Right ventricle myocardium superior (tissue), 1 donor: ENCODE results near the gene NTM. TPM values are rescaled to one million over a fixed set of nuclear protein-coding genes. Genes with fewer than 3 reads are reported as not detected.

Experiments
- ATAC-seq: fragments of 200-7000 bp; cut with Tn5 transposase; one replicate; pipeline ENCODE4 v1.9.1; 2020; ENCODE audit warnings: mild to moderate bottlenecking; ENCODE audit not compliant: poor library complexity
- DNase-seq: peaks from one replicate; pipeline ENCODE4 v3.0.0-alpha.2; 2020
- intact Hi-C: fragments of 100-400 bp; cut with DNase I; formaldehyde crosslinking; loops from one replicate; pipeline ENCODE4 v1.11.2; 2022
- total RNA-seq: library from RNA; stranded (reverse); fragmentation: NEBNext Ultra II Directional; extraction: Animal tissue kit (Norgen Biotek cat#: 25700); gene quantifications from one replicate; pipeline ENCODE4 v1.2.1, GENCODE V29; 2021
- donor health status: DM: no; HTN: yes; CAD: no; lungs with severe emphysema.

The NTM gene
- total RNA-seq, 1 donor from 2014 or later = 1.5 TPM

DNA sequence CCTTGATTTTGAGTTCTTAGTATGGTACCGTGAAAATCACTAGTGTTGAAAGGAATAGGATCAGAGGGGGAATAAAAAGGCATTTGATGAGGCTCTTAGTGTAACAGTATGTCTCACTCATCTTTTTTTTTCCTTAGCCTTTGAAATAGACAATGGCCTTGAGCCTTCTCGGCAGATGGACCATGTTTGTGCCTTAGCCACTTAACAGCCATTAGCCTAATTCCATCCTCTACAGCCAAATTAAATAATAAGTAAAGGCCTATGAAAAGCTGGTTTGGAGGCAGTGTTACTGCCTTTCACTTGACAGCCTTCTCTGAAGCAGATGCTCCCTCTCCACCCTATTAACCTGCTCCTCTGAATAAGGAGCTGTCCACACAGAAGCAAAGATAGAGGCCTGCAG lies 580.7 kb downstream of the NTM start:
- no peak for ATAC-seq
- no peak for DNase-seq
- intact Hi-C loops = no loop called here

DNA sequence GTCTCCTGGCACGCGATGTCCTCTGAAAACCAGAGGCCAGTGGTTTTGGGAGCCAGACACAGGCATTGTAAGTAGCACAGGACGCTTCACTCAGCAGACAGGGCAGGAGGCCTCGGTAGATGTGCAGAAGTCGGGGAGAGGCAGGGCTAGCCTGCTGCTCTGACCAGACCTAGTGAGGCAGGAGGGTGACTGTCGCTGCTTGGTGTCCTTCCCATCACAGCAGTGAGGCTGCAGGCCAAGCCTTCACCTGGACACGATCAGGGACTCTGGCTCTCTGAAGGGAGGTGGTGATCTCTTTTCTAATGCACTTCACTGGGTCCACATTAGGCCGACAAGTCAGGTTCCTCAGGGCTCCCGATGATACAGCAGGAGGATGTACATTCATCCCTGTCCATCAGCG lies 583.7 kb downstream of the NTM start:
- intact Hi-C loops = no loop called here
- DNase-seq (no peak), ATAC-seq (no peak)

DNA sequence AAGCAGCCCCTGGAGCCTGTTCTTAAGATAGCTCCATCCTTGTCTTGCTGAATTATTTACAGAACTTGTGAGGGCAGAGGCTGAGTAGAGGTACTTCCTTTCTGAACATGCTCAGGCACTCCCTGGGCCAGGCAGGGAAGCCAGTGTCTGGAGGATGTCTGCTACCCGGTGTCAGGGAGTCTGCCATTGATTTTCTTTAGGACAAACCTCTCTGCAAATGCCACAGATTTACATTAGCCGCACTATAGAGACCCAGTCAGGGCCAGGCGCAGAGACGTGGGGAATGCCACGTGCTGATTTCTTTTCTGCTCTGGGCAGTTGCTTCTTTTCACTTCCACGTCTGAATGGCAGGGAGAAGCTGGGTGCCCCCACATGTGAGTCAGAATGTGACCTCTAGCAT lies 585.5 kb downstream of the NTM start:
- intact Hi-C loops = no loop called here
- no peak for ATAC-seq
- DNase-seq = no peak

DNA sequence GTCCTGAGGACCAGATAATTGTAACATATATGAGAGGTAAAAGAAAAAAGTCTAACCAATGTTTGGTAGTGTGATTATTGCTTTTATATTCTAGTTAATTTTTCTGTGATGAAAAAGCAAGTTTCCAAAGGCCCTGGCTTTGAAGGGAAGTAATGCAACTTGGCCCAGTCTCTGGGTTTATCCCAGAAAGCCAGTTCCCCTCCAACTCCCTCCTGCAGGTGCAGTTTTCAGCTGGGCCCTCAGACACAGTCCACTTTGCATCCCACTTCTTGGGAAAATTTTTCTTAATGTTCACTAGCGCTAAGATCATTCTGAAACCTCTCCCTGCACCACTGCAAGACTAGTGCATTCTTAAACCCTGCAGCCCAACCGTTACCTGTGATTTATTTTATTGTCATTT lies 586.8 kb downstream of the NTM start:
- no peak for DNase-seq
- no peak for ATAC-seq
- intact Hi-C loops = no loop called here

DNA sequence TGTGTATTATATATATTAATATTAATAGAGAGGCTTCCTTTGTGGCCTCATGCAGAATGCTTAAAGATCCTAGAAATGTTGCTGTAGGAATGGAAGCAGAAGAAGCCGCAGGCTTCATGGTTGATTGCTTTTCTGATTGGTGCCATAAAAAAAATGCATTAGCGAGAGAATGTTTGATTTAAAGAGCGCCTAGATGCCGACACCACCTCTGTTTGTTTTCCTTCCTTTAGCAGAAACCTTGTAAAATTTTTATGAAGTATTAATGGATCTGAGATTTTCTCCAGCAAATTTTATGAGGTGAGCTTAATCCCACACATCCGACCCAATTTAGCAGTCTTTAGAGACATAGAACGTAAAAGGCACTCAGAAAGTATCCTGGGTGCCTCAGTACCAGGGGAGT lies 587.5 kb downstream of the NTM start:
- intact Hi-C loops = no loop called here
- DNase-seq (no peak), ATAC-seq (no peak)

DNA sequence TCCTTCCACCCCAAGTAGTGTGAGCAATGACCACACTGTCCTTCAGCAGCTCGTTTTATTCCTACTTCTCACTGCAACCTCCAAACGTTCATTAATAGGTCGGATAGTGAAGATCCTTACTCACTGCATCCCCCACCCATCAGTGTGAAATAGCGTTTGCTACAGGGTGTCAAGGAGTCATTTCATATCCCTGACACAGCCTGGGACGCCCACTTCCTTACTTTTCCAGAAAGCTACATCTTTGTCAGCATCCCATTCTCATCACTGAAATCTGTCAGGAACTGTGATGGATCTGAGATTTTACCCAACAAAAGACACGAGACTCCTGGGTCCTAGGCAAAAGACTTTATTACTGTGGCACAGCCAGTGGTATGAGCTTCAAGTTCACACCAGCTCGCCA lies 592.4 kb downstream of the NTM start:
- DNase-seq = no peak
- ATAC-seq = no peak
- intact Hi-C loops = no loop called here

DNA sequence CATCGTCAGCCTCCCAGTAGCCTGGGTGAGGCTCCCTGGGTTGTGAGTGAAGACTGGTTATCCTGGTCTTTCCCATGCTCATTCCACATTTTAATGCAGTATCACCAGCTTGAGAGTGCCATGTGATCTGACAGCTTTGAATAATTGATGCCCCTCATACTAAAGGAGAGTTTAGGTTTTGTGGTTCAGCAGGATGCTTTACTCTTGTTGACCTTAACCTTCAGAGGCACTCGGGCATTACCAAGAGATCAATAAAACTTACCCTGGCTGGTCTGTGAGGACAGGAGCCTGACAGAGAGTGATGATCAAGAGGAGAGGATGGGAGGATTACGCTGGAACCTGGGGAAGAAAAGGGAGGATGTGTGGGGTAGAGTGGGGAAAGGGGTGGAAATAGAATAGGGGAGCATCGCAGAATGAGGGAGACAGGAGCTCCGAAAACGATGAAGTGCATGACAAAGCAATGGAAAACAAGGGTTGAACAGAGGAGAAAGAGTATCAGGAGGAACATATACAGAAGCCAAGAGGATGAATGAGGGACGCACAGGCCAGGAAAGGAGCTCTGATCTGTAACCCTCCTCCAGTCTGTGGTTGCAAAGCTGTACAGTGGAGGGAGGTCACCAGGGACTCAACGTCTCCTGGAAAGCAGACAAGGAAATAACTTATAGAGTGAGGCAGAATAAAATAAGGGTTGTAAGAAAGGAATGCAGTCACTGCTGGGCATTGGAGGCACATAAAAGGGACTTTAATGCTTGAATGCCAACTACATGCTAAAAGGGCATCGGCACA lies 594.5 kb downstream of the NTM start:
- DNase-seq (no peak), ATAC-seq (no peak)
- intact Hi-C loops = no loop called here

DNA sequence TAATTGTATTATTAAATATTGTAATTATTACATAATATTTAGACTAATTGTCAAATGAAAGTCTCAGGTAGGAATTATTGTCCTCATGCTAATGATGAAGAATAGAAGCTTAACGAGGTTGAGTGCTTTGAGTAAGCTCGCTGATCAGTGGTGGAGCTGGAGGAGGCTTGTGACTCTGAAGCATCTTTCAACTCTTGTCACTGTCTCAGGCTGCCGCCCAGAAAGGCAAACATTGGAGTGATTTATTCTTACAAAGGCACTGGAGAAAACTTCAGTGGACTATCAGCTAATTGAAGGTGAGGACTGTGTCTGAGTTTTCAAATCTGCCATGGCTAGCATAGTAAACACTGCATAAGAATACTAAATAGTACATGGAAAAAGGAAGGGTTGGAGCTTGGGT lies 595.1 kb downstream of the NTM start:
- ATAC-seq (no peak), DNase-seq (no peak)
- intact Hi-C loops = no loop called here

DNA sequence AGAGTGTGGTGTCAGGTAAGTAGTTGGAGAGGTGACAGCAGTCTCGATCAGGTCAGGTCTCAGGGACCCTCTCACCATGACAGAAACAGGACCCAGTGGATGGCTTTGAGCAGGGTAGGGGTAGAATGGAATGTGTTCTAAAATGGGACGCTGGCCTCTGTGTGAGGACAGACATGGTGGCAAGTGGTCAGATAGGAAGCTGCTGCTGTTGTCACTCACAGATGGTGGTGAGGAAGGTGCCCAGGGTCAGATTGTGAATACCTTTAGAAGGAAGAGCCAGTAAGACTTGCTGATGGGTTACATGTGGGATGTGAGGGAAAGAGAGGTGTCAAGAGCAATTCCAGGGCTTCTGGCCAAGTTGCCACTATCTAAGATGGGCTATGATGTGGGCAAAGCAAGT lies 596.3 kb downstream of the NTM start:
- ATAC-seq (no peak), DNase-seq (no peak)
- intact Hi-C loops = no loop called here

DNA sequence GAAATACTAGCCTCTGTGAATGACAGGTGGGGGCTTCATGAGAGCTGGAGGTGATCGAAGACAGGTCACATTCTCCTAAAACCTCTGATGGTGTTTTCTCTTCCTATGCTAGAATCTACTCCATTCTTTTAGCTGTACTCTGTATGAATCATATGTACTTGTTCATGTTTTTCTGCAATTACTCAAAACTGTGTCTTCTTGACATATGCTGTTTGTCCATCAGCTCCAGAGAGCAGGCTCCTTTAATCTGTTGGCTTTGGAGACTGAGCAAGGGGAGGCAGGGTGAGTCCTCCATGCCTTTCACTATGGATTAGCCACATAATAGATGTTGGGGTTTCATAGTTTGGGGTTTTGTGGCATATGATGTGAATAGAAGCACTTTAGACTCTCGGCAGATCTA lies 598.8 kb downstream of the NTM start:
- DNase-seq (no peak), ATAC-seq (no peak)
- intact Hi-C loops = no loop called here

DNA sequence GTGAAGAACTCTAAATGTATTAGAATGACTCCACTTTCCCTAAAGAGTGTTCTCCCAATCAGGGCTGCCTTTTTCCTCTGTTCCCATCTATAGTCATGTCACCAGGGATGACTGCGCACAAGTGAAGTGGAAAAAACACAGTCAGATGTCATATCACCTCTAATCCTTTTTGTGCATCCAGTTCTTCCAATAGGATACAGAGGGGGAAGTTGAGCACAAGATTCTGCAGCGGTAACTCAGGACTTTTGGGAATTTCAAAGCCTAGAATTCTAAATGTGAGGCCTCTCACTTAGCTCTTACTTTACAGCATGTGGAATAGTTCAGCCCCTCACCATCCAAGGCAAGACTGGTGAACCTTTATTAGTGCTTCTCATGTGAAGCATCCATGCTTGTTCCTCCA lies 602.6 kb downstream of the NTM start:
- ATAC-seq (no peak), DNase-seq (no peak)
- intact Hi-C loops = no loop called here

DNA sequence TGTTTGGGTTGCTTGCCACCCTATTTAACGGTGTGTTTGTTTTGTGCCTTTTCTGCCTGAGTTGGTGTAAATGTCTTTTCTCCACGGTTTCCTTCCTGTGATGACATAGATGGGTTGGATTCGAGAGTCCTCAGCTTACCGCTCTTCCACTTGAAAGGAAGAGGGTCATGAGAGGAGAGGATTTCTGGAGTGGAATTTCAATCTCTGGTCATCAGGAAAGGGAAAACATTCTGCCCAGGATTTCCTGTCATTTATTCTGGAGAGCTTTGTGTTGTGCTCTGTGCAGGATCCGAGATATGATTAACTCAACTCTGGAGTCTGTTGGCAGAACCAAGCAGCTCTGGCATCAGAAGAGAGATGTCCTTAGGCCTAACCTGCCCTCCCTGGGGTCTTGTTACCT lies 605.2 kb downstream of the NTM start:
- intact Hi-C loops = no loop called here

DNA sequence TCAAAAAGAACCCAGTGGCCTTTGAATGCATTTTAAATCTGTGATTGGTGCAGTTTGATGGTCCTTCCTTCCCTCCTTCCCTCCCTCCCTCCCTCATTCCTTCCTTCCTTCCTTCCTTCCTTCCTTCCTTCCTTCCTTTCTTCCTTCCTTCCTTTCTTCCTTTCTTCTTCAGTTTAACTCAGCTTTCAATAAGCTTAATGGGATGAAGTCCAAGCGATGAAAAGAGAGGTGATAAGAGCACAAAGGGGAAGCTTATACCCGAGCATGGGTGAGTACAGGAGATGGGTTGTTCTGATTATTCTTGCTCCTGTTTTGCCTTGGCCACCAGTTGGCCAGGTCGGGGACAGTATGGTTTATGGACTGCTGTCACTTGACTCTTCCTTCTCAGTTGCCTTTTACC lies 605.6 kb downstream of the NTM start:
- intact Hi-C loops = no loop called here
- DNase-seq (no peak), ATAC-seq (no peak)

More for the DNA sequence above, 605.2 kb downstream of the NTM start:
- DNase-seq (no peak), ATAC-seq (no peak)

DNA sequence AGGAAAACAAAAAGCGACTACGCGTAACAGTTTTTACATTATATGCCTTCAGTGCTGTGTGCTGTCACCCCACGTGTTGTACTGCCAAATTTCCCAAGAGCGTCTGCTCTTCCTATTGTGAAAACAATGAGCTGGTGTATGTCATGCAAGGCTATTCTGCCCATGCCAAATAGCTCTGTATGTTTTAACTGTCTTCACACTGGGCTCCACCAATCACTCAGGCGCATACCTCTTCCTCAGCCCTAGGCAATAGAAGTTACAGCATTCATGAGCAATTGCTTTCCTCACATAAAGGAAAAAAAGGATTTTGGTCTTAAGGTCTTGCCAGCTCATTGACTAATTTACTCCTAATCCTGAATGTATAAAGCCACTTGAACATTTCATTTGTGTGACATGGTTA lies 606.8 kb downstream of the NTM start:
- no peak for ATAC-seq
- intact Hi-C loops = no loop called here
- no peak for DNase-seq

DNA sequence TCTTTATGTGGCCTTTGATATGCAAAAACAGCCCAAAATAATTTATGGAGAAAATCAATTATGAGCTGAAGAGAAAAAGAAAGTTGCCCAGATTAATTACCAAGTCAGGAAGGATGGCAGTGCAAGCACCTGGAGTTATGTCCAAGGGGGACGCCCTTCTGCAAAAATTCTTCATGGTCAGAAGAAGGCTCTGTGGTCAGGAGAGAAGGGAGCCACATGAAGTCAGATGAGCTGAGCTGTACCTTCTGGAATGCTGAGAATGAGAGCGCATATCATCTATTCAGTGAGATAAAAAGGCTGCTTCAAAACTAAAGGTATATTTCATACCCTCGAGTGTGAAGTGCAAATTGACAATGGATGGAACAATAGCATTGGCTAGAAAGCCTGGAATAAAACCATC lies 607.4 kb downstream of the NTM start:
- DNase-seq (no peak), ATAC-seq (no peak)
- intact Hi-C loops = no loop called here

DNA sequence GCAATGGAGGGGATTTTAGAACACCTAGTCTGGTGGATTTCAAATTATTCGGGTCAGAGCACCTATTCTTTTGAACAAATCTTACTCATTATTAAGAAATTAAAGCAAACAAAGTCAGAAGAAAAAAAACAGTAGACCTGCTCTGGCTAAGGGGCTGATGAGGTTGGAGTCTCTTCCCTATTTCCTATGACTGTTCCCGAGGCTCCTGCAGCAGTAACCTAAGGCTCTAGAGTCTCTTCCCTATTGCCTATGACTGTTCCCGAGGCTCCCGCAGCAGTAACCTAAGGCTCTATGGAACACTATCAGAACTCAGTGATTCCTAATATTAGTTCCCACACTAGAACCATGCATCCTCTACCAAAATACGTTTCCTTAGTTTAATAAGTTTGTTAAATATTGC lies 607.9 kb downstream of the NTM start:
- ATAC-seq (no peak), DNase-seq (no peak)

DNA sequence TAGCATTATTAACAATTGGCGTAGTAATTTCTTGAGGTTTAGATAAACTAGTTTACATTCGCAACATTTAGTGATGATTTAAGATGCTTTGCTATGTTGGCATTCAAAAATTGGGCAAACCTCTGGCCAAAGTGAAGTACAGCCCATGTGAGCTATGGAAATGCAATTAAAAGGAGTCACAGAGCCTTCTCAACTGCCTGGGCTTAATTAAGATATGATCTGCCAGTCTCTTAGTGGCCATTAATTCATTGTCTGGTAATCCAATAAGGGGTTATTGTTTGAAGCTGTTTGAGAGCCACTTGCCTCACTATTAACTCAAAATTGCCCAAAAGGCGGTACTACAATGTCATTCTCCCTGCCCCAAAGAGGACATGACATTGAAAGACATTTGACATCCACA lies 608.9 kb downstream of the NTM start:
- ATAC-seq (no peak), DNase-seq (no peak)
- intact Hi-C loops = no loop called here

More for the DNA sequence above, 607.9 kb downstream of the NTM start:
- intact Hi-C loops = no loop called here

DNA sequence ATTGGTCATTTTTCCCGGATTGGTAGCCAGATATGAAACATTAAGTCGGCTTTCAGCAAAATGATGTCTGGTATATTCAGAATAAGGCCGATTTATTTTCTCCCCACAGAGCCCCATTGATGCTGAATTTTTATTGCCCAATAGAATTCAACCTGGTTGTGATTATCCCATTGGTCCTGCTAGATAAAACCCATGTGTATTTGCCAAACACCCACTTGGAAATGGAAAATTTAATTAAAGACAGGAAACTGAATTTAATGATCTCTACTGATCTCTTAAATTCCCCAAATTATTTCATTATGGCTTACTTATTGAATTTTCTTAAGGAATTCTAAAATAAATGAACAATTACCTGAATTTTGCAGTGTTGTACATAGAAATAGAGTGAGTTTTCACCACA lies 609.8 kb downstream of the NTM start:
- DNase-seq = no peak
- no peak for ATAC-seq
- intact Hi-C loops = no loop called here

DNA sequence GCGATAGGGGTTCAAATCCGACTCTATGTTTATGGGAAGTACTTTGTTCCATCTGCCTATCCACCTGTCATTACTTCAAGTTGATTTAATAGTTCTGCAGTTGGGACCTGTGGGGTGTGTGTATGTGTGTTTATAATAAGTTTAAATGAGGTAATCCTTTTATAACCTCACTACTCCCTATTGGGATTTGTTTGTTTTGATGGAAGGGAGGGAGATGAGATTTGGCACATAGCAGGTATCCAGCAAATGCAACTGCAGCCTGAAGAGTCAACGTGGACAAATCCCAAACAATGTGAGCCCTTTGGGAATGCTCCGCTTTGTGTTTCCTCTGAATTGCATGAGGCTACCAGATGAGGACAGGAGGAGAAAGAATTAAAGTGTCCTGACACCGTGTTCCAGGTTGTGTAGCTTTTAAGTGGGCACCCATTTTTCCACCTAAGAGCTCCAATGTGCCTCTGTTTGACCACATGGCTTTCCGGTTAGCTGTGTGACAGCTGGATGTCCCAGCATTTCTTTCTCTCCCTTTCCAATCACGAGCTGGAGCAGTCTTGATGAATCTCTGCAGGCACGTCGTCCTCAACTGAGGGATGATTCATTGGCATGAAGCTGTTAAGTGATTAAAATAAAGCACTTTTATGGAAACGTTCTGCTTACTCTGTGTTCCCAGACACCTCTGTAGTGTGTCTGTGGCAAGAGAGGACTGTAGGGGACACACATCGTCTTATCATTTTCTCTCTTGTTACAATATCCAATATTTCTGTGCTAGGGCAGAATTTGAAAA lies 610.7 kb downstream of the NTM start:
- no peak for DNase-seq
- no peak for ATAC-seq
- intact Hi-C loops = no loop called here

DNA sequence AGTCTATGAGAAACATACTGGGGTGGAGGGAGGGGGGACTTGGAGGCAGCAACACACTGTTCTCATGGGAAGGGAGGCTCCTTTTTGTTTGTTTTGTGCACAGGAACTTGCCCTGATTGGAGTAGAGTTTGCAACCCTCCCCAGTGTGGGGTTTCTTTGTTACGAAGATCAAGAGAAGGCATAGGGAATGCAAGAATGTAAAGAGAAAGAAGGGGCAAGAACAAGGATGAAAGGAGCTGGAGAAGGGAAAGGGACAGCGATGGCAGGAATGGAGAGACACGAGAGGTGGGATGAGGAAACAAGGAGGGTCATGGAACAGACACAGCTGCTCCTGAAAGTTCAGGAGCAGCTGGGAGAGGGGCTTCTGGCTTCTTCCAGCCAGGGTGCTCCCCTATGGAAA lies 611.7 kb downstream of the NTM start:
- ATAC-seq (no peak), DNase-seq (no peak)
- intact Hi-C loops = no loop called here
